22Rv1 (cell line): ENCODE data around the gene D2HGDH.
"Not testable (repeated sequence)": the region's sequence is repeated elsewhere in the genome, so short reads cannot be mapped to it uniquely, and the experiment has no call there.

Experiments
- H3K27ac ChIP-seq: fragments of 450-650 bp; 2 replicates; pipeline ENCODE4 v1.5.1; 2017
- CTCF ChIP-seq: fragments of 450-650 bp; IDR thresholded peaks from 2 replicates; pipeline ENCODE4 v1.5.1; 2017; ENCODE audit warnings: mild to moderate bottlenecking
- ZFX ChIP-seq: fragments of 450-650 bp; IDR thresholded peaks from 2 replicates; pipeline ENCODE4 v1.6.1; 2017; ENCODE audit warnings: antibody characterized with exemption, borderline replicate concordance

D2HGDH gene

GRCh38 chr2:241775223-241776177 lies 41.1 kb downstream of the D2HGDH start:
- H3K27ac ChIP-seq: no peak overlapping the region
- TF ChIP-seq CTCF (no peak), ZFX (no peak)

- H3K27ac ChIP-seq: no peak within 1 kb of the TSS
- no peak for TF ChIP-seq CTCF
- no peak for TF ChIP-seq ZFX
Measured at GRCh38 chr2:241776336-241777169, 42.1 kb downstream of the D2HGDH start, which contains the start of gene GAL3ST2. GAL3ST2 (plus strand) TSS chr2:241776822; CDS start chr2:241776956, 134 bp downstream.

DNA sequence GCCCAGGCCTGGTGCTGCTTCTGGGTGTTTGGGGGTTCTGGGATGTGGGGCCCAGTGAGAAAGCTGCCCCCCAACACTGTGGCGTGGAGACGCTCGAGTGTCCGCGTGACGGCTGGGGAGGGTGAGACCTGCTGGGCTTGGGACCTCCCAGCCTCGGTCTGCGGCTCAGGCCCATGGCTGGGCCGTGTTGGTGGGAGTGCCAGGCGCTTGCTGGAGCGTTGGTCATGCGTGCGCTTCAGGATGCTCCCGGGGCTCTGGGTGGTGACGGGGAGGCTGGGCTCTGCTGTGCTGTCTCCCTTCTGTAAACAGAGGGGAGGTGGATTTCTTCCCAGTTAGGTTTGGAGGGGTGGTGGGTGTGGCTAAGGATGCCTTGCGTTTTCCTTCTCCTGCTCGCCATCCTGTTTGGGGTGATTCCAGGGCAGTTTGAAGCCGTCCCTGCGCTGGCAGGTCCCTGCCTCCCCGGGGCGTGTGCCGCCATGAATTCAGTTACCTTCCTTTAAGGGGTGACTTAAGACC lies 42.8 kb downstream of the D2HGDH start:
- no peak overlapping the region for H3K27ac ChIP-seq
- TF ChIP-seq CTCF: no peak

DNA sequence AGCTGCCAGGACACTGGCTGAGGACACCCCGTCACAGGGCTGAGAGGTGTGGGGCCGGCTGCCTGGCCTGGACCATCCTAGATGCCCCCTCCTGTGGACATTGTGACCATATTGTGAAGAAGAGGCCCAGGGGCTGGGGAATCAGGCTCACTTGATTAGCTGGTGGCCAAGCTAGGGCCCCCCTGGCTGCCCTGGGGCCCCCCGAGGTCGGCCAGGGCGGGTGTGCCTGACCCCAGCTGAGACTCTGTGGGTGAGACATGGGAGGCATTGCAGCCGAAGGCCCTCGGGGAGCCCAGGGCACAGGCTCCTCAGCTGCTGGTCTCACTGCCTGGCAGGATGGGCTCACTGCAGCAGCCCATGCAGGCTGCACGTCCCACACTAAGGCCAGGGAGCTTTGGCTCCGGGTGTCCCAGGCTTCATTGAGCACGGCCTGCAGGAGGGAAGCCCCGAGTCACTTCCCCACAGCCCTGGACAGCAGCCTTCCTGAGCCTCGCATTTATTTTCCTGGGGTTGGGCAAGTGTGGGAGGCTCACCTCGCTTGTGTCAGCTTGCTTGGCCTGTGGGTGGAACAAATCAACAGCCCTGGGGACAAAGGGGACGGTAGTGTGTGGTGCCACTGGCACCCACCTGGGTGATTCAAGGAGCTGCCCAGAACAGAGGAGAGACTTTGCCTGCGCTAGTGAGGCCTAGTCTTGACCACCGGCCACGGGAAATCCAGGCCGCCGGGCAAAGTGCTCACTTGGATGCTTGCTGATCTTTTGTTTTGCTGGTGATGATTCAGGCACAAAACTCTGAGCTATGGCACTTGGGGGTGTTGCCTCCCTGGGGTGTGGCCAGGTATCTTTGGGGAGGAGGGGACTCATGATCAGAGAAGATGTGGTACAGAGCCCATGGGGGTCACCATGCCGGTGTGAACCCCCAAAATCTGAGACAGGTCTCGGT lies 43.5 kb downstream of the D2HGDH start:
- TF ChIP-seq CTCF (no peak), ZFX (no peak)
- H3K27ac ChIP-seq: no peak overlapping the region

DNA sequence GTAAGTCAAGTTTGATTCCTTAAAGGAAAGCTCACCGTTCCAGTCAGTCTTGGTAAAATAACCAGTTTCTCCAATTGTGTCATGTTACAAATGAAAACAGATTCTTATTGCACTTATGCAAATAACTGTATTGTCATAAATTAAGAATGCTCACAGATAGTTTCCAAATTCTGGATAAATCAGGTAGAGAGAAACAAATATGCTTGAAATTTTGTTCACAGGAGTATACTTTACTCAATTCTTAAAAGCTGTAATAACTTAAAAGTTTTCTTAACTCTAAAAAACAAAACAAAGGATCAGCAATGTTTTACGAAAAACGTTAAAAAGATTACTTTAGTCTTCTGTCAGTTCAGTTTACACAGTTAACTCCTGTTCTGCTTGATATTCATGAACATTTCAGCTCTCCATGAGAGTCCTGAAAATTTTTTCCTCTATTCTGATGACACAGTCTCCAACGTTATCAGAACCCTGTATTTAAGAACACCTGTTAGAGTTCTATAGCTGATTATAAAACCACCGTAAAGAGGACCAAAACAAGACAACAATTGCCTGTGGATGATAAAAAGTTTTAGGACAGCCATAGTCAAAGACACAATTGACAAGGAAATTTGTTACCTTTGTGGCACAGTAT lies 46.6 kb downstream of the D2HGDH start:
- TF ChIP-seq CTCF: no peak
- no peak for TF ChIP-seq ZFX
- H3K27ac ChIP-seq: no peak overlapping the region

DNA sequence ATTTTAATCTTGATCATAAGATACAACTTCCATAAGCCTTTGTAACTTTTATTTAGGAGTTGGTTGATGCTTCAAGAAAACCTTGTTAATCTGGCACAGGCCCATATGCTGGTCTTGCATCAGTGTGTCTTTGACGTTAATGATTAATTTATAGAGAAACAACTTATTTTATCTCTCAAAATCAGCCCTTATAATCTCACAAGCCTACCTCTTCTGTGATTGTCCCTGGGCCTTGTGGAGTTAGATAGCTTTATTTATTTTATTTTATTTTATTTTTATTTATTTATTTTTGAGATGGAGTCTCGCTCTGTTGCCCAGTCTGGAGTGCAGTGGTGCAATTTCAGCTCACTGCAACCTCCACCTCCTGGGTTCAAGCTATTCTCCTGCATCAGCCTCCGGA lies 47.6 kb downstream of the D2HGDH start:
- not testable (repeated sequence) for H3K27ac ChIP-seq
